ENCODE results near the gene JCAD.
"Not testable (repeated sequence)": the region's sequence is repeated elsewhere in the genome, so short reads cannot be mapped to it uniquely, and the experiment has no call there.

Gene JCAD, protein sequence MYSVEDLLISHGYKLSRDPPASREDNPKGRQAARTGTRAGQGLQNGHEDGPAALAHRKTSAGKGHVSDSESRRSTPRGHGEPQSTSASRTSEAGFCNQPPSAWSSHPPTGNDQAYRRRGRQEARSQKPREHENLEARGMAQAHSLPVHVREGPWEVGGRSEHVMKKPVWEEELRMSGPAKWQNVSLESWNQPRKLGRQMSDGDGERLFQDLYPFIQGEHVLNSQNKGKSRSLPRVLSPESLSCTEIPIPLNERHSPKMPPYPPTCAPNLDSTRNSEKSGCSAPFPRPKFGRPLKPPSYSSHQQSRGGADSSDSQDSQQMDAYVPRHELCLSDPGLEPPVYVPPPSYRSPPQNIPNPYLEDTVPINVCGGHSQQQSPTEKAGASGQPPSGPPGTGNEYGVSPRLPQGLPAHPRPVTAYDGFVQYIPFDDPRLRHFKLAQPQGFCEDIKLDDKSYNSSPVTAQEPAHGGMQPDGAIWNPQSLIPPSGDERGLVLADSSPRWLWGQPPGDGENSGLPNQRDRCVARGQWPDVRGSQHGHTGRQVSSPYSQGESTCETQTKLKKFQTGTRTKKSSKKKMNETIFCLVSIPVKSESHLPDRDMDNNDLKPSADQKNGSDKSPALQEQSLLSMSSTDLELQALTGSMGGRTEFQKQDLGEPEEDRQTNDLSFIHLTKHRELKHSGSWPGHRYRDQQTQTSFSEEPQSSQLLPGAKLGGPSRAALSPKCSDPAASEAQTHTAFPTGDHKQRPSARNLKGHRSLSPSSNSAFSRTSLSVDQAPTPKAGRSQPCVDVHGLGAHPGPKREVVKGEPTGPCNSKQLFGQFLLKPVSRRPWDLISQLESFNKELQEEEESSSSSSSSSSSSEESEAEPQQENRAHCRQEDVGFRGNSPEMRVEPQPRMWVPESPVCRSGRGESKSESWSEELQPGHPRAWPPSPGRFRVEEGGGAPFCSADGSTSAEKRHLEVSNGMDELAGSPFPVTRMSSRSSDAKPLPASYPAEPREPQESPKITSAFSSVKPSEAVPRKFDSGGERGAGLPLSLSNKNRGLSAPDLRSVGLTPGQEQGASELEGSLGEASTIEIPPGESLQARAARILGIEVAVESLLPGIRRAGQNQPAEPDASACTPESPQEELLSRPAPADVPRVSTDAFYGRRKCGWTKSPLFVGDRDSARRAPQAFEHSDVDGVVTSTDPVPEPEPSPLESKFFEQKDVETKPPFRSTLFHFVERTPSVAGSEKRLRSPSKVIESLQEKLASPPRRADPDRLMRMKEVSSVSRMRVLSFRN (N-terminal part only)

DNA sequence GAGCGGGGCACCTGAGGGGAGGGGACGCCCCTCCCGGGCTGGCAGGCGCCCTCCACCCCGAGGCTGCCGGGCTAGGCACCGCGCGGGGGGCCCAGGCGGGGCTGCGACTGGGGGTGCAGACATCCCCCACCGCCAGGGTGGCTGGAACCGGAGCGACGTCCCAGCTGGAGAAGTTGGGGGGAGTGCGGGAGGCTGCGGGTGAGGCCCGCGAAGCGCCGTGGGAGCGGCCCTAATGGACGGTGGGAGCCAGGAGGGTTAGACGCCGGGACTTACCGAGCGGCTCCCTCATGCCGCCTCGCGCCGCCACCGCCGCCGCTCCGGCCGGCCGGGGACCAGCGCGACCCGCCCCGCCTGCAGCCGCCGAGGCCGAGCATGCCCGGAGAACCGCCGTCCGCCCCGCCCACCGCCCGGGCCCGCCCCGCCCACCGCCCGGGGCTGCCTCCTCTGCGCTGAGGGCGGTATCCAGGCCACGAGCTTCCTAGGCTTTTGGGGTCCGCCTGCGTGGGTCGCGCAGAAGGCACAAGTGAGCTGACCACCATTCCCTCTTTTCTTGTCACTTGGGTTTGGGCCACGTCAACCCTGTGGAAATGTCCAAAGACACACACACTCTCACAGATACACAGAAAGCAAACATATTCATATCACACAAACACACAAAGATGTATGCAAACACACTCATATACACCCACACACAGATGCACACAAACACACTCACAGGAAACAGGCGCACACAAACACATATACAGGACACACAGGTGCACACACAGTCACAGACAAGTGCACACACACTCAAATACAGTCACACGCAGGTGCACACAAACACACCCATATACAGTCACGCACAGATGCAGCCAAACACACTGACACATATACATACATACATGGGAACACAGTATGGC lies at the start of gene JCAD:
JCAD (minus strand) TSS at position 378 of the 899 bp plus-strand sequence. CDS start 11,774 bp downstream, outside the sequence.
- H3K27ac ChIP-seq: peak within 1 kb of the TSS; percentile 44
- no peak for TF ChIP-seq ZFX (IDR thresholded peaks at IDR 0.05)
- TF ChIP-seq CTCF (conservative IDR thresholded peaks at IDR 0.05): no peak

GRCh38 chr10:30106987-30107386 lies 47.6 kb upstream of the JCAD start:
- TF ChIP-seq ZFX (IDR thresholded peaks at IDR 0.05): no peak
- TF ChIP-seq CTCF (conservative IDR thresholded peaks at IDR 0.05): no peak
- H3K27ac ChIP-seq: no peak overlapping the region

DNA sequence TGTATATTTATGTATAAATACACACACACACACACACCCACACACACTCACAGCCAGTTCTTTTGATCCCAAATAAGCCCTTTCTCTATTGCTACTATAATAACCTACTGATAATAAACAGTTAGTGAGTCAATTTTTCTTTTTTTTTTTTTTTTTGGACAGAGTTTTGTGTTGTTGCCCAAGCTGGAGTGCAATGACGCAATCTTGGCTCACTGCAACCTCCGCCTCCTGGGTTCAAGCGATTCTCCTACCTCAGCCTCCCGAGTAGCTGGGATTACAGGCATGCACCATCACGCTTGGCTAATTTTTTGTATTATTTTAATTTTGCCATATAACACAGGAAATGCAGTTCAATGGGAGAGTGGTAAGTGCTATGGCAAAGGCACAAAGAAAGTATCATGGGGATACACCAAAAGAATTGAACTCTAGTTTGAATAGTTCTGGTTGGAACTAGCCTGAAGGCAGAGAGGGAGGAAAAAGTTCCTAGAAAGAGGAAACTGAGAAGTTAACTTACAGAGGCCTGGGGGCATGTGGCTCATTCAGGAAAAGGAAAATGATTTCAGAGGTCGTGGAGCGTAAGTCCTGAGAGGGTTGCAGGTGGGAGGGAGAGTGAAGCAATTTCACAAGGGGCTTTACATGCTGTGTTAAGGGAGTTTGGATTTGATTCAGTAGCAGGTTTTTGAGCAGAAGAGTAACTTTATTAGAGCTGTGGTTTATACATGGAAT lies 44.4 kb upstream of the JCAD start:
- TF ChIP-seq CTCF (conservative IDR thresholded peaks at IDR 0.05) (no peak), ZFX (IDR thresholded peaks at IDR 0.05) (no peak)
- no peak overlapping the region for H3K27ac ChIP-seq

- H3K27ac ChIP-seq: not testable (repeated sequence)
These were observed 40.3 kb upstream of the JCAD start for GRCh38 chr10:30099706-30100105.

DNA sequence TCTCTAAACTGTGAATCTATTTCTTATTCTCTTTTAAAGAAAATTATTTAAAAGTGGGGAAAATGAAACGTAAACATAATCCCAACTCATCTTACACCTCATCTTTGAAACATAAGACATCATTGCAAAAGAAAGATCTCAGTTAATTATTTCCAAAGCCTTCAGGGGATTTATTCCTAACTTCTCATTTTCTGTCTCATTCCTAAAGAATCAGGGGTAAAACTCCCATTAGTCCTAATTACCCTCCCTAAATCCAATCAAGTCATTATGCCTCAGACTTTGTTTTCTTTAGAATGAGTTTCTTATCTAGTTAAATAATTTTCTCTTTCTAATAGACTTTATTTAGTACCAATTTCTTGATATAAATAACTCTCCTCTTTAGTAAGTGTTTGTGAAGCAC lies 39.7 kb upstream of the JCAD start:
- TF ChIP-seq ZFX (IDR thresholded peaks at IDR 0.05) (no peak), CTCF (conservative IDR thresholded peaks at IDR 0.05) (no peak)
- no peak overlapping the region for H3K27ac ChIP-seq

- TF ChIP-seq CTCF (conservative IDR thresholded peaks at IDR 0.05): no peak
- TF ChIP-seq ZFX (IDR thresholded peaks at IDR 0.05): no peak
- no peak overlapping the region for H3K27ac ChIP-seq
These were observed 39.2 kb upstream of the JCAD start for GRCh38 chr10:30098629-30099028.
